Measurements from ENCODE around the gene FAM83F.
"Not testable (repeated sequence)": the region's sequence is repeated elsewhere in the genome, so short reads cannot be mapped to it uniquely, and the experiment has no call there.

FAM83F gene

DNA sequence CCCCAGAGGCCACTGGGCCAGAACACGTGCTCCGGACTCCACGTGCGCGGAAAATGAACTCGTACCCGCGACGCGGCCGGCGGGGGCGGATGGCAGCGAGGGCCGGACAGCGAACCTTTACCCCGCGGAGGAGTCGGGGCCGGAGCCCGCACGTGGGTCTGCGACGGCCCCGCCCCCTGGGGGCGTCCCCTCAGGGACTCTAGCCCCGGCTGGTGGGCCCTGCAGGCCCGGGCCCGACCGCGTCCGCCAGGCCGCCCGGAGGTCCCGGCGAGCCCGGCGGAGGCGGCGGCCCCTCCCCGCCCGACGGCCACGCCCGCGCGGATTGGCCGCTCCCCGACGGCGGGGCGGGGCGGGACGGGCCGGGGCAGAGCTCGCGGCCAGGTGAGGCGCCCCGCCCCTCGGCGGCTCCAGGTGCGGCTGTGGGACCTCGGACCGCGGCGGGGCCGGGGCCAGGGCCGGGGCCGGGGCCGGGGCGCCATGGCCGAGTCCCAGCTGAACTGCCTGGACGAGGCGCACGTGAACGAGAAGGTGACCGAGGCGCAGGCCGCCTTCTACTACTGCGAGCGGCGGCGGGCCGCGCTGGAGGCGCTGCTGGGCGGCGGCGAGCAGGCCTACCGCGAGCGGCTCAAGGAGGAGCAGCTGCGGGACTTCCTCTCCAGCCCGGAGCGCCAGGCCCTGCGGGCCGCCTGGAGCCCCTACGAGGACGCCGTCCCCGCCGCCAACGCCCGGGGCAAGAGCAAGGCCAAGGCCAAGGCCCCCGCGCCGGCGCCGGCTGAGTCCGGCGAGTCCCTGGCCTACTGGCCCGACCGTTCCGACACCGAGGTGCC, at the start of gene FAM83F:
FAM83F (plus strand) TSS at position 389 of the 827 bp plus-strand sequence; CDS start at position 478, 89 bp downstream.
- no peak for DNase-seq

DNA sequence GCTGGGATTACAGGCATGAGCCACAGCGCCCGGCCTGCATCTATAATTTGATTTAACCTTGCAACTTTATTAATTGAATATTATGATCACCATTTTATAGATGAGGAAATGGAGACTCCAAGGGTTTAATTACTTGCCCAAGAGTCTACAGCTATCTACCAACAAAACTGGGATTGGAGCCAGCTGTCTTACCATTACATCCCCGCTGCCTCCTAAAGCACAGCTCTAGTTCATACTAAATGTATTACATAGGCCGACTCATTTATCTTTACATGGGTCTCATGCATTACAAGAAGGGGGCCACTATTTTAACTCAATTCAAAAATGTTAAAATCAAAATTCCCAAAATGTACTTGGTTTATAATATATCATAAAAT, 48.6 kb upstream of the FAM83F start:
- no peak for DNase-seq

- DNase-seq, result no peak
Measured at GRCh38 chr22:39946503-39947219, 48.1 kb upstream of the FAM83F start.

DNA sequence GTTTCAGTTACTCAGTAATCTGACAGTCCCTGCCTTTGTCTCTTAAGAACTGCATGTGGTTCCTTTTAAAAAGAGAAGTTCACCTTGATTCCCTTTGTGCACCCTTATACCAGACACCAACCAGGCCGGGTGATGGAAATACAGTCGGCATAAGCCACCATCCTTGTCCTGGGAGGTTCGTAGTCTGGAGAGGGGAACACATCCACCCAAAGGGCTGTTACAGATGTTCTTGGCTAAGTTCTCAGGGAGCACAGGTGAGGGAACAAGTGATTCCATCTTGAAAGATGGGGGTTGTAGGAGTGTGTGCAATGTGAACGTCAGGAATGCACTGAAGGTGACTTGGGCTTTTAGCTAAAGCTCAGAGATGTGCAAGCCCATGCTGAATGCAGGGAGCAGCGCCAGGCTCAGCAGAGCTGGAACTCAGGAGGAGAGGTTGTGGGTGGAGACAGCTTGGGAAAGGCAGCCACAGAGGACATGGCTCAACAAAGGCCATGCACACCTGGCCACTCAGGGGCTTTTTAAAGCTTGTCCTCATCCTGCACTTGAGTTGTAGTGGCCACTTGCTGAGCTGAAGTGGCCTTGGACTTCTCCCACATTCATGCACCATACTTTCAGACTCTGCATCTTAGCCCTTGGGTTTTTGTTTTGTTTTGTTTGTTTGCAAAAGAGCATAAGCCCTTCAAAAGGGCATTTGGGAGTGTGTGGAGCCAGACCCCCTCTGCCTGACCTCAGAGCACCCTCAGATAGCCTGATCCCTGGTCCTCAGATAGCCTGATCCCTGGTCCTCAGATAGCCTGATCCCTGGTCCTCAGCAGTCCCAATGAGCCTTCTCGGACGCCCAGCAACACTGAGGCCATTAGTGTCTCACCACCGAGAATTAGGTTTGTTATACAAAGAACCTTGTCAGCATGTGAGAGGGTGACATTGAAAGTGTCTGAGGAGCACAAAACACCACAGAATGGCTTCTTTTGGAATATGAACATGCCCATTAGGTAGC, 47.2 kb upstream of the FAM83F start:
- DNase-seq, result no peak

DNA sequence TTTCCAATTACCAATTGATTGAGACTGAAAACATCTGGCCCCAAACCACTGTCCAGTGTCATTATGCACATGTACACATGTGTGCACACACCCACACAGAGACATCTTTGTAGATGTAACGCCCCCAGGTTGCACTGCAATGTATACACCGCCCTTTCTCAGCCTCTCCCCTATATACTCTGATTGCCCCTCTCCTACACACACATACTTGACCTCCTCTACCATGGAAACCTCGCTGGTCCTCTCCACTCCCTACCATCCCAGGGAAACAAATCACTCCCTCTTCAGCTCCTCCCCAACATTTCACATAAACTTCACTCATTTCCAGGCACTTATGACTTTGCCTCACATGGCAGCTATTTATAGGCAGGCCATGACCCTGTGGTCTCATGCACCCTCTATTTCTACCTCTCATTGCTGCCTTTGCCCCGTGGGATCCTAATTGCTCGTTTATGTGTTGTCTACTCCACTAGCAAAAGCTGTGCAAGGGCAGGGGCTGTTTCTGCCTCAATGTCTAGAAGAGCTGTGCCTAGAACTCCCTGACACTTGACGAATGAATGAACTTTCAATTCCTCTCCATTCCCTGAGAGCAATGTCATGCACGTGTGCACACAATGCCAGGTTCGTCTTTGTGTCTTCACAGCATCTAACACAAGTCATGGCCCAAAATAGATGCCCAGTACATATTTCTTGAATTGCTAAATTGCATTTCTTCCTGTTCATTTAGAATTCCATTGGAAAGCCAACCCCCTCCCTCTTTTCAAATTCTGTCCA, 44.6 kb upstream of the FAM83F start:
- DNase-seq, result no peak

DNA sequence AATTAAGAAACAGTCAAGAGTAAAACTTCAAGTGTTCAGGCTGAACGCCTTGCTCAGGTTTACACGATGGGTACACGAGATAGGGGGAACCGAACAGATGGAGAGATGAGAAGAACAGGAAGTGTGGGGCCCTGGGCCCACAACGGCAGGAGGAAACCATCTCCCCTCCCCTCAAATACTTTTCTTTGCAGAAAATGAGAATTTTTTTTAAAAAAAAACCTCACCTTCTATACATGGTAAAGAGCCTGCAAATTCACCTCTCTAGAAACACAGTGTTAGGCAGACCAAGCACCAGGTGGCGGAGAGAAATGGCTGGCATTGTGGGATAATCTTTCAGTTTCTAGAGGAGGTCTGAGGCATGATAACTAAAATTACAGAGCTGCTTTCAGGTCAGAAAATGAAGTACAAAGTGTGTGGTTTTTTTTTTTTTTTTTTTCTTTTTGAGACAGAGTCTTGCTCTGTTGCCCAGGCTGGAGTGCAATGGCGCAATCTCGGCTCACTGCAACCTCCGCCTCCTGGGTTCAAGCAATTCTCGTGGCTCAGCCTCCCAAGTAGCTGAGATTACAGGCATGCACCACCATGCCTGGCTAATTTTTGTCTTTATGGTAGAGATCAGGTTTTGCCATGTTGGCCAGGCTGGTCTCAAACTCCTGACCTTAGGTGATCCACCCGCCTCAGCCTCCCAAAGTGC, 43.0 kb upstream of the FAM83F start:
- not testable (repeated sequence) for DNase-seq

- DNase-seq, result no peak
Measured at GRCh38 chr22:39952347-39952746, 42.4 kb upstream of the FAM83F start.

- no peak for DNase-seq
Measured at GRCh38 chr22:39953101-39953500, 41.7 kb upstream of the FAM83F start.

DNA sequence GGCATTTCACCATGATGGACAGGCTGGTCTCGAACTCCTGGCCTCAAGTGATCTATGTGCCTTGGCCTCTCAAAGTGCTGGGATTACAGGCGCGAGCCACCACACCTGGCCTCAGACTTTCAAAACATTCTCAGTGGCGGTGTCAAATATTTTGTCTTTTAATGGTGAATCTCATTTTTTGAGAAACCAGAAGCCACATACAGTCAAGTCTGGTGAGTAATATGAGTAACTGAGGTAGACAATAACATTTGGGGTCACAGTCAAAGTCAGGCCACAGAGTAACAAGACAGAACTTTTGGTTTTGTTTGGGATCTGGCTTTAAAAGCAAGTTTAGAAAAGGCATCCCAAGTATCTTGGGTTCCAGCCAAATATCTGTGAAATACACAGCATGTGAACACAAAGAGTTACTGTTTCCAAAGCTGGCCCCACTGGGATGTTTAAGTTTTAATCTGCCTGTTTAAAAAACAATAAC, 40.1 kb upstream of the FAM83F start:
- DNase-seq, result no peak

GRCh38 chr22:39955675-39956074, 39.1 kb upstream of the FAM83F start:
- DNase-seq, result no peak

DNA sequence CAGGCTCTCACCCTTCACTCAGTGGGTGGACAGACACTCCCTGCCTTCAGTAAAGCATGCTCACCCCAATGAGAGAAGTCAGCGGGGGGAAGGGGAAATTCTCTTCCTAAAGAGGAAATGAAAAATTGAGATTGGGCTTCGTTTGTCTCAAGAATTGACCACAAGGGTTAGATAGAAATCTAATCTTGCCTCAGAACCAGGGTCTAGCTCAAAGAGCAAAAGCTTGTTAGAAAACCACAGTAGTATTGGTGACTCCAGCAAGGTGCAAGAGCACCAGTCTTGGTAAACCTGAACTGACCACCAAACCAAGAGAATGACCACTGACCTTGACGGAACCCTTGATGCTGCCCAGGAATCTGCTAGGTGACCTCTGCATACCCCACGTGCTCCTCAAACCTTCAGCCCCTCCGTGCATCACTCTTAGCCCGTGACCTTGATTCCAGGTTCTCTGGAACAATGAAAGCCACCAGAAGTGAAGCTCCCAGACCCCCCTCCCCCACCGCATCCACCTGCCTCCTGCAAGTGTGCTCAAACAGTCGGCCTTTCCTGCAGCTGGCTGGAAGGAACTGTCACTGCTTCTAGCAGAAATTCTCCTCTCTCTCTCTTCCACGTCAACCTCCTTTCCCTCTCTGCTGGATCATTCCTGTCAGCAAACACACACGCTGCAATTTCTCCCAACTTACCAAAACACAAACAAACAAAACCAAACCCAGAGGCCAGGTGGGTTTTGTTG, 37.7 kb upstream of the FAM83F start:
- DNase-seq, result no peak

DNA sequence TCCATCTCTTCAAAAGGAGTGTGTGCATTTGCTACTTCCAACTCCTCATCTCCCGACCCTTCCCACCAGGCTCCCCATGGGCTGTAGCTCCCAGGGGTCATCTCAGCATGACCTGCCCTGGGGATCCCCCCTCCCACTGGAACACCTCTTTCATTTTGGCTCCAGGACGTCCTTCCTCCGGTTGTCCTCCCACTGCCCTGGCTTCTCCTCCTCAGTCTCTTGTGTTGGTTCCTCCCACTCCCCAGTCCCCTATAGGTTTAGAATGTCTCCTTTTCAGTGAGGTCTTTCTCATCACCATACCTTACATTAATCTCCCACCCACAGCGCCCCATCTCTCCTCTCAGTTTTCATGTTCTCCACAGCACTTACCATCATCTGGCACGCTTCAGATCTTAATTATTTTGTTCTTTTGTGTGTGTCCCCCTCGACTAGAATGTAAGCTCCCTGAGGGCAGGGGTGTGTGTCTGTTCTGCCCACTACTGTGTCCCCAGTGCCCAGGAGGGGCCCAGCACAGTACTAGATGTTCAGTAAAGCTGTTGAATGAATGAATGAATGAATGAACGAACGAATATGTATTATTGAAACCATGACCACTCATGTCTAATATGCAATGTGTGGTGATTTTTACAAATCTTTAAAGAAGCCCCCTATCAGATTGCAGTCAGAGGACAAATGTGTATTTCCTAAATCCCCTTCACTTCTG, 36.6 kb upstream of the FAM83F start:
- no peak for DNase-seq

DNA sequence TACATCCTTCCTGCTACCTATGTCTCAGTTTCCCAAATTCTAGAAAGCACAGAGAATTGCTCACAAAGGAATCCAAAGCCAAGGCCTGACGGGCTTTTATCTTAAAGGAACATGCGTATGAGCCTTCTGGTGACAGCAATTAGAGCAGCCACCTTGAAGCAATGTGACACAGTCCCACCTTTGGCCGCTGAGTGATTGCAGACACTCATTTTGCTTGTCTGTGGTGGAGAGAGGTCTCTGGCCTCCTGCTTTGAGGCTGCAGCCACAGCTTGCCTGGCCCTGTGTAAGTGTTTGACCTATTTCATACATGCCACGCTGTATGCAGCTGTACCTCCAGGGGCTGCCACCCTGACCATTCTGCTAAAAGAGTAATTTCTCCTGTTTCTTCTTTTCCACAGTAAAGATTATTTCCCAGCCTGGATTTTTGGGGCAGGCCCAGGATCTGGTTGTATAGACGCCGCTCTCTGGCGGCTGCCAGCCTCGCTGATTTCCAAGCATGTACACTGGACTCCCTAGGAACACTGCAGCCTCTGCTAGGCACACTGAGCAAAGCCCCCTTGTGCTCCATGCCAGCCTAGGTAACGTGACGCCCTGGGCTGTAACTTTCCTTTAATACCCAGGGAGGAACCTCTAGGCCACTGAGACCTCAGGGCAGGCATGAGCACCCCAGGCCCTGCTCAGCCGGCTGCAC, 35.7 kb upstream of the FAM83F start:
- DNase-seq, result no peak

DNA sequence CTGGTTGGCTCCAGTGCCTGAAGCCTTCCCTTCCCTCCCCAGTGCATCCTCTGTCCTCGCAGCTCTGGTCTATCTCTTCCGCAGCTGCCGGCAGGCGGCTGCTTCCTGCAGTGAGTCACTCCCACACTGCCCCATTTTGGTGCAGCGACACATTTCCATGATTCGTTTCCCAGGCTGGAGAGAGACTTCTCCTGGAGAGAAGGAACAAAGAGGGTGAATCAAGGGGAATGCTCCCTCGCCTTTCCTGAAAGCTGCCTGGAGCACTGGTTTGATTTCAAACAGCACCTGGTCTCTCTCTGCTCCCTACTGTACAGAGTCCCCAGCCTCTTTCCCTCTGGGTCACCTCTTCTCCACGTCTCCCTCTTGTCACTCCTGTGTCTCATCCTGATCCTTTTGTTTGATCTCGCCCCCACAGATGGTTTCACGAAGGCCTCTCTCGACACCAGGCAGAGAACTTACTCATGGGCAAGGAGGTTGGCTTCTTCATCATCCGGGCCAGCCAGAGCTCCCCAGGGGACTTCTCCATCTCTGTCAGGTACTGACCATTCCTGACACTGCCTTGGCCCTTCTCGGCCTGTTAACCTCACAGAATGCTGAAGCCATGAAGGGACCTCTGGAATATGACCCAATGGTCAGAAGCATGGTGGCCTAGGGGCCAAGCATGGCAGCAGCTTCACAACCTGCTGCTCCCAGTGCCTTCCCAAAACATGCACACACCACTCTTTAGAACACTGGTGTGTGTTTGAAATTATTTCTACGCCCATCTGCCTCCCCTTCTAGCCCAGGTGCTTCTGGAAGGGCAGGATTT, 34.9 kb upstream of the FAM83F start, which contains the start of gene TMA7B:
TMA7B (plus strand) TSS at position 758 of the 808 bp plus-strand sequence. CDS start 3,978 bp downstream, outside the sequence.
- no peak for DNase-seq

- DNase-seq, result no peak
Measured at GRCh38 chr22:39960791-39961746, 33.7 kb upstream of the FAM83F start.

DNA sequence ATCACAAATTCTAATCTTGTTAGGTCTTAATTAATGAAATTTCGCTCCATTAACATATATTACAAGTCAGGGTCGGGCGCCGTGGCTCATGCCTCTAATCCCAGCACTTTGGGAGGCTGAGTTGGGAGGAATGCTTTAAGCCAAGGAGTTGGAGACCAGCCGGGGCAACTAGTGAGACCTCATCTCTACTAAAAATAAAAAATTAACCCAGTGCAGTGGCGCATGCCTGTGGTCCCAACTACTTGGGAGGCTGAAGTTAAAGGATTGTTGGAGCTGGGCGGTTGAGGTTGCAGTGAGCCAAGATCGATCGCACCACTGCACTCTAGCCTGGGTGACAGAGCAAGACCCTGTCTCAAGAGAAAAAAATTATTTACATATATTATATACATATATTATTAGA, 32.7 kb upstream of the FAM83F start:
- DNase-seq, result no peak

DNA sequence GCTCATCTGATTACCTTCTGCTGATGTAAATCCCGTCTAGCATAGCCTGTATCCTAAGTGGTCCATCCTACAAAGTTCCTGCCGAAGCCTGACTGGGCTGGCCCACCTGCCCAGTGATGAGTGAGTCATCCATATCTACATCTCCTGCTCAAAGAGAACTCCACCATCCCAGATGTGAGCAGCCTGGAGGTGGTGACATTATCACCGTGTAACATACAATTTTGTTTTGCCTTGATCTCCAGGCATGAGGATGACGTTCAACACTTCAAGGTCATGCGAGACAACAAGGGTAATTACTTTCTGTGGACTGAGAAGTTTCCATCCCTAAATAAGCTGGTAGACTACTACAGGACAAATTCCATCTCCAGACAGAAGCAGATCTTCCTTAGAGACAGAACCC, 29.0 kb upstream of the FAM83F start:
- no peak for DNase-seq
